ENCODE measurements around the gene CD163L1.
"Not testable (repeated sequence)": the region's sequence is repeated elsewhere in the genome, so short reads cannot be mapped to it uniquely, and the experiment has no call there.

CD163L1 gene

GRCh38 chr12:7403466-7403865 is 40.5 kb downstream of the CD163L1 start:
- DNase-seq (ENCODE audit: low spot score): no peak

- DNase-seq (ENCODE audit: low spot score): no peak
These were observed 44.9 kb downstream of the CD163L1 start for GRCh38 chr12:7399089-7399488.

- DNase-seq (ENCODE audit: low spot score): no peak
These were observed 47.5 kb downstream of the CD163L1 start for GRCh38 chr12:7396418-7396817.

- no peak for DNase-seq (ENCODE audit: low spot score)
These were observed 48.0 kb downstream of the CD163L1 start for GRCh38 chr12:7395950-7396349.

- DNase-seq (ENCODE audit: low spot score): no peak
These were observed 56.7 kb downstream of the CD163L1 start for GRCh38 chr12:7387289-7387688.

- DNase-seq (ENCODE audit: low spot score): no peak
These were observed 60.8 kb downstream of the CD163L1 start for GRCh38 chr12:7383157-7383556.

- DNase-seq (ENCODE audit: low spot score): no peak
These were observed 67.8 kb downstream of the CD163L1 start for GRCh38 chr12:7376196-7376595.

GRCh38 chr12:7375145-7375543 is 68.8 kb downstream of the CD163L1 start:
- no peak for DNase-seq (ENCODE audit: low spot score)

GRCh38 chr12:7374423-7375144 is 69.4 kb downstream of the CD163L1 start:
- DNase-seq (ENCODE audit: low spot score): peak; percentile 50

GRCh38 chr12:7373226-7373625 is 70.7 kb downstream of the CD163L1 start:
- no peak for DNase-seq (ENCODE audit: low spot score)

- DNase-seq (ENCODE audit: low spot score): no peak
These were observed 74.7 kb downstream of the CD163L1 start for GRCh38 chr12:7369274-7369729.

- no peak for DNase-seq (ENCODE audit: low spot score)
These were observed 81.2 kb downstream of the CD163L1 start for GRCh38 chr12:7362734-7363133.

GRCh38 chr12:7361265-7361664 is 82.7 kb downstream of the CD163L1 start:
- no peak for DNase-seq (ENCODE audit: low spot score)

GRCh38 chr12:7354529-7354928 is 89.4 kb downstream of the CD163L1 start:
- no peak for DNase-seq (ENCODE audit: low spot score)

- DNase-seq (ENCODE audit: low spot score): no peak
These were observed 91.3 kb downstream of the CD163L1 start for GRCh38 chr12:7352661-7353060.

GRCh38 chr12:7351177-7351576 is 92.8 kb downstream of the CD163L1 start:
- no peak for DNase-seq (ENCODE audit: low spot score)

- DNase-seq (ENCODE audit: low spot score): no peak
These were observed 94.5 kb downstream of the CD163L1 start for GRCh38 chr12:7349418-7349817.

GRCh38 chr12:7346551-7347225 is 97.3 kb downstream of the CD163L1 start:
- no peak for DNase-seq (ENCODE audit: low spot score)

GRCh38 chr12:7344833-7345606 is 98.9 kb downstream of the CD163L1 start:
- no peak for DNase-seq (ENCODE audit: low spot score)

GRCh38 chr12:7339675-7340074 is 104.3 kb downstream of the CD163L1 start:
- DNase-seq (ENCODE audit: low spot score): no peak

- DNase-seq (ENCODE audit: low spot score): not testable (repeated sequence)
These were observed 106.2 kb downstream of the CD163L1 start for GRCh38 chr12:7337790-7338189.

- DNase-seq (ENCODE audit: low spot score): no peak
These were observed 116.0 kb downstream of the CD163L1 start for GRCh38 chr12:7327918-7328317.

- DNase-seq (ENCODE audit: low spot score): no peak
These were observed 119.8 kb downstream of the CD163L1 start for GRCh38 chr12:7324176-7324575.
